Measurements from ENCODE around the gene SNCG. TPM values are rescaled to one million over a fixed set of nuclear protein-coding genes. Genes with fewer than 3 reads are reported as not detected.
A peak's percentile ranks its signal among the peaks of the same experiment; 100 is the strongest.

SNCG gene
- total and polyA plus RNA-seq, 2 of the 8 experiments (the other 6 are each of a cell fraction or from before 2014, with no cell fraction given): 4.4 to 12.2 TPM

GRCh38 chr10:86964061-86964846 lies 5.9 kb downstream of the SNCG start:
- no peak overlapping the region for H4K8ac ChIP-seq (ENCODE audit: extremely low read depth, insufficient read depth, low read length)
- no peak overlapping the region for H3K9ac ChIP-seq (replicated peaks in 1 of 4; ENCODE audit: extremely low read depth in 1 of 4, low read depth in 3 of 4, low read length in 3 of 4)
- no peaks in the 10 kb centered on the region for H3K79me2 ChIP-seq (ENCODE audit: control insufficient read depth in 1 of 2, insufficient read depth in 2 of 2, low read length in 2 of 2)
- H2AK5ac ChIP-seq (ENCODE audit: low read depth, low read length): peak overlapping the region; percentile 43; the same call in 1 of the 2 replicates
- H3K9me3 ChIP-seq (ENCODE audit: insufficient read depth in 2 of 2, low read depth in 1 of 2, low read length in 1 of 2): no peaks in the 10 kb centered on the region
- DNase-seq (ENCODE audit: low read depth in 1 of 2, low spot score in 2 of 2) (no peak), FAIRE-seq (no peak)
- no peak overlapping the region for H3K23ac ChIP-seq (ENCODE audit: insufficient read length)
- H3K4me3 ChIP-seq (ENCODE audit: extremely low read depth in 1 of 4, insufficient read depth in 2 of 4, low read depth in 3 of 4, low read length in 4 of 4): no peak overlapping the region
- CTCF ChIA-PET (ENCODE audit: partially characterized antibody): interaction anchor here (22.5 kb wide), 1 partner anchor 18 kb away, joined by 975 read pairs; the partner anchor contains the start of genes MMRN2 and SNCG
- H4K20me1 ChIP-seq (replicated peaks in 1 of 2; ENCODE audit: control insufficient read depth in 1 of 2, insufficient read depth in 2 of 2, low read length in 2 of 2): no peaks in the 10 kb centered on the region
- no peak overlapping the region for H3K18ac ChIP-seq (ENCODE audit: extremely low read depth, low read length)
- POLR2A ChIA-PET (ENCODE audit: partially characterized antibody): interaction anchor here (0.5 to 2.5 kb wide), 3 partner anchors 10 to 47 kb away, joined by 3 to 10 read pairs (median 3); no protein-coding TSS in a partner anchor
- H2BK5ac ChIP-seq (ENCODE audit: low read depth, low read length): no peak overlapping the region
- no peaks in the 10 kb centered on the region for H3K36me3 ChIP-seq (ENCODE audit: control insufficient read depth in 2 of 4, insufficient read depth in 4 of 4, low read length in 3 of 4)
- no peak overlapping the region for H4K91ac ChIP-seq (replicated peaks; ENCODE audit: insufficient read length, low read length)
- peaks cover under 1 to 30% (median 20%) of the 10 kb centered on the region in 4 experiments for H3K4me1 ChIP-seq (replicated peaks in 1 of 4; ENCODE audit: control insufficient read depth in 3 of 4, insufficient read depth in 4 of 4, low read length in 3 of 4)
- H4K5ac ChIP-seq (ENCODE audit: insufficient read length, low read depth, low read length): no peak overlapping the region
- H3K27ac ChIP-seq (ENCODE audit: low read depth, low read length): no peak overlapping the region
- H2BK12ac ChIP-seq (ENCODE audit: low read depth, low read length): peak overlapping the region; percentile 75; the same call in 1 of the 2 replicates
- no peak overlapping the region for H2BK20ac ChIP-seq (ENCODE audit: low read length)
- 88% methylated on average over 13 of the region's 13 CpGs; no CpG with 5 or more reads in 1 of the 2 experiments for WGBS, 2 experiments (ENCODE audit: extremely low coverage in 1 of 2, insufficient coverage in 1 of 2, insufficient read length in 1 of 2, insufficient replicate concordance in 2 of 2, low coverage in 1 of 2, low lambda C conversion rate in 2 of 2, missing lambda C conversion rate in 1 of 2)
- 0 out of 2 replicates have a peak overlapping the region, but pooled peaks have one; percentile 29 for H2BK15ac ChIP-seq (ENCODE audit: low read length)
- no peaks in the 10 kb centered on the region for H3K23me2 ChIP-seq (ENCODE audit: low read depth, low read length)
- no peaks in the 10 kb centered on the region for H3K27me3 ChIP-seq (replicated peaks in 1 of 4; ENCODE audit: control insufficient read depth in 3 of 4, extremely low read depth in 1 of 4, insufficient read depth in 3 of 4, low read length in 3 of 4)
- H3K14ac ChIP-seq (ENCODE audit: insufficient read length): no peak overlapping the region
- H3K56ac ChIP-seq (replicated peaks; ENCODE audit: insufficient read length, low read depth, low read length): peak overlapping the region; percentile 39
- no peak overlapping the region for H2AFZ ChIP-seq (ENCODE audit: low read length)
- H3K4me2 ChIP-seq (ENCODE audit: insufficient read depth in 1 of 2, low read depth in 2 of 2, low read length in 2 of 2): no peak overlapping the region
- no peak overlapping the region for H3K4ac ChIP-seq (replicated peaks; ENCODE audit: insufficient read length, low read depth, low read length)
- H3K79me1 ChIP-seq (ENCODE audit: low read depth, low read length): no peaks in the 10 kb centered on the region
- H2BK120ac ChIP-seq (replicated peaks; ENCODE audit: low read depth, low read length): no peak overlapping the region
- TF ChIP-seq NRF1 (IDR thresholded peaks at IDR 0.05; ENCODE audit: low read depth, low read length) (no peak), CBX5 (IDR thresholded peaks at IDR 0.05; ENCODE audit: low read depth, low read length) (no peak), SUZ12 (IDR thresholded peaks at IDR 0.05; ENCODE audit: low read length) (no peak), POLR2AphosphoS5 (IDR thresholded peaks at IDR 0.05; ENCODE audit: low read depth, low read length) (no peak), POLR2A (IDR thresholded peaks at IDR 0.05; ENCODE audit: control extremely low read depth in 1 of 2, low read depth in 2 of 2, low read length in 2 of 2) (no peak), SRF (IDR thresholded peaks at IDR 0.05; ENCODE audit: low read depth, low read length) (no peak), CHD1 (IDR thresholded peaks at IDR 0.05; ENCODE audit: low read depth, low read length) (no peak), MAFK (IDR thresholded peaks at IDR 0.05; ENCODE audit: low read depth, low read length) (no peak), POU5F1 (IDR thresholded peaks at IDR 0.05; ENCODE audit: low read depth, low read length) (no peak), CEBPB (IDR thresholded peaks at IDR 0.05; ENCODE audit: low read depth, low read length) (no peak), CBX8 (IDR thresholded peaks at IDR 0.05; ENCODE audit: borderline replicate concordance, low read depth, low read length) (no peak), BACH1 (IDR thresholded peaks at IDR 0.05; ENCODE audit: low read length) (no peak), RBBP5 (IDR thresholded peaks at IDR 0.05; ENCODE audit: borderline replicate concordance, low read depth, low read length) (no peak)

Measured in H1 (cell line).